C4-2B (cell line): ENCODE data around the gene CA5A.
A peak's percentile ranks its signal among the peaks of the same experiment; 100 is the strongest.
"Not testable (repeated sequence)": the region's sequence is repeated elsewhere in the genome, so short reads cannot be mapped to it uniquely, and the experiment has no call there.

ENCODE experiments used
- H3K27ac ChIP-seq: fragments of 450-650 bp; 2 replicates; pipeline ENCODE4 v1.5.1; 2017
- ZFX ChIP-seq: fragments of 450-650 bp; IDR thresholded peaks from 2 replicates; pipeline ENCODE4 v1.6.1; 2017
- TF ChIP-seq, protein P1 (sequence below): fragments of 450-650 bp; conservative IDR thresholded peaks from 2 replicates; pipeline ENCODE4 v1.5.1; 2017; ENCODE audit warnings: mild to moderate bottlenecking

CA5A gene

GRCh38 chr16:87869061-87869878 is 67.1 kb downstream of the CA5A start, which contains the start of gene SLC7A5:
SLC7A5 (minus strand) TSS chr16:87869507; CDS start chr16:87869422, 85 bp downstream.
- H3K27ac ChIP-seq: peak within 1 kb of the TSS; percentile 62

- peak overlapping the region; percentile 62 for H3K27ac ChIP-seq
Observed at GRCh38 chr16:87868254-87869029, 67.9 kb downstream of the CA5A start.

DNA sequence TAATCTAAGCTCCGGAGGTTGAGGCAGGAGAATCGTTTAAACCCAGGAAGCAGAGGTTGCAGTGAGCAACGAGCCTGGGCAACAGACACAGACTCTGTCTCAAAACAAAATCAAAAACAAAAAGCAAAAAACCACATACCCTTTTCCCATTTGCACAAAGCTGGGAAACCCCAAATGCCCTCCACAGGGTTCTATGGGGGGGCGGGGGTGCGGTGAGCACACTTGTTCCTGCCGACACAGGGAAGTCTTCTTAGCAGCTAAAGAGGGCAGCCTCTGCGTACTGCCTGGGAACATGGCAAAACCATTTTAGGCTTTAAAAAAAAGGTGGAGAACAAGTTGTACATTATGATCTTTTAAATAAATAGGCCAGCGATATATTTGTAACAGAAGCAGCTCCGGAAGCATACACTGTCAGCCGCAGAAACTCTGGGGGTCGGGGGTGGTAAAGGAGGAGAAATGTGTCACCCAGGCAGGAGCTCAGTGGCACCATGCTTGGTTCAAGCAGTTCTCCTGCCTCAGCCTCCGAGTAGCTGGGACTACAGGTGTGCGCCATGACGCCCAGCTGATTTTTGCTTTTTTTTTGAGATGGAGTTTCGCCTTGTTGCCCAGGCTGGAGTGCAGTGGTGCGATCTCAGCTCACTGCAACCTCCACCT is 70.3 kb downstream of the CA5A start:
- 0 out of 2 replicates have a peak overlapping the region, but pooled peaks have one; percentile 9 for H3K27ac ChIP-seq

DNA sequence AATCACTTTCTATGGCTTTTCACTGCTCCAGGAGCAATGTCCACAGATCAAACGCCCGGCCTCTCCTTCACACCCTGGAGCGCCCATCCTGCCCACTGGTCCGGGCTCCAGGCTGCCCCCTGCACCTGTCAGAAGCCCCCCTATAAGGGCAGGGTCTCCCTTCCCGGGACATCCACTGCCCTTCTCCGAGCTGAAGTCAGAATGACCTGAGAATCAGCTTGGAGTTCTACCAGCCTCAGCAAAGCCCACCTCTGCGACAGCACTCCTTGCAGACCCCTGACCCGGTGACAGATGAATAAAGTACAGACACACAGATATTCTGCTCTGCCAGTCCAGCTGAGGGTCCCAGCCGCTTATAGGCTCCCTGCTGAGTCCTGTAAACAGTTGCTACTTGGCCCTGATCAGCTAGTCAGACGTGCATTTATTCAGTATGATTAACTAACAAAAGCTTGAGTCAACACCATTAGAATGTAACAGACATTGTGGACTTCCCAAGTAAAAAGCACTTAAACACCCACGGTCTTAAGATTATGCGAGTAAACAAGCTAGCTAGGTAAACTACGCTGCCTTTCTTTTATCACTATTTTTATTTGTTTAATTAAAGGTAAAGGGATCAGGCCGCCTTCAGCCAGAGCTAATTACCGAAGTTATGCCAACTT is 71.9 kb downstream of the CA5A start:
- peak overlapping the region; percentile 68 for H3K27ac ChIP-seq

DNA sequence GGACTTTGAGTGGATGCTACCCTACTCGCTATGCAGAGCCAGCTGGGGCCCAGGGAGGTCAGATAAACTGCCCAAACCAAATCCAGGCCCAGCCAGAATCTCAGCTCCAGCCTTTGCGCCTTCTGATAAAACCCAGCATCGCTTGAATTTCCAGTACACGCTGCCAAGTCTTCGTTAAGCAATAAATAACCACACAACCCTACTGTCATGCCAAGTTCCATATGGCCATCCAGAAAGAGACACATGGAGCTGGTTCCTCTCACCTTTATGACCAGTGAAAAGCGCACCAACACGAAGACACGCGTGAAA is 73.0 kb downstream of the CA5A start:
- peak overlapping the region; percentile 68 for H3K27ac ChIP-seq

More for the DNA sequence above, 71.9 kb downstream of the CA5A start:
- TF ChIP-seq ZFX: no peak
- TF ChIP-seq, protein P1, sequence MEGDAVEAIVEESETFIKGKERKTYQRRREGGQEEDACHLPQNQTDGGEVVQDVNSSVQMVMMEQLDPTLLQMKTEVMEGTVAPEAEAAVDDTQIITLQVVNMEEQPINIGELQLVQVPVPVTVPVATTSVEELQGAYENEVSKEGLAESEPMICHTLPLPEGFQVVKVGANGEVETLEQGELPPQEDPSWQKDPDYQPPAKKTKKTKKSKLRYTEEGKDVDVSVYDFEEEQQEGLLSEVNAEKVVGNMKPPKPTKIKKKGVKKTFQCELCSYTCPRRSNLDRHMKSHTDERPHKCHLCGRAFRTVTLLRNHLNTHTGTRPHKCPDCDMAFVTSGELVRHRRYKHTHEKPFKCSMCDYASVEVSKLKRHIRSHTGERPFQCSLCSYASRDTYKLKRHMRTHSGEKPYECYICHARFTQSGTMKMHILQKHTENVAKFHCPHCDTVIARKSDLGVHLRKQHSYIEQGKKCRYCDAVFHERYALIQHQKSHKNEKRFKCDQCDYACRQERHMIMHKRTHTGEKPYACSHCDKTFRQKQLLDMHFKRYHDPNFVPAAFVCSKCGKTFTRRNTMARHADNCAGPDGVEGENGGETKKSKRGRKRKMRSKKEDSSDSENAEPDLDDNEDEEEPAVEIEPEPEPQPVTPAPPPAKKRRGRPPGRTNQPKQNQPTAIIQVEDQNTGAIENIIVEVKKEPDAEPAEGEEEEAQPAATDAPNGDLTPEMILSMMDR: no peak

DNA sequence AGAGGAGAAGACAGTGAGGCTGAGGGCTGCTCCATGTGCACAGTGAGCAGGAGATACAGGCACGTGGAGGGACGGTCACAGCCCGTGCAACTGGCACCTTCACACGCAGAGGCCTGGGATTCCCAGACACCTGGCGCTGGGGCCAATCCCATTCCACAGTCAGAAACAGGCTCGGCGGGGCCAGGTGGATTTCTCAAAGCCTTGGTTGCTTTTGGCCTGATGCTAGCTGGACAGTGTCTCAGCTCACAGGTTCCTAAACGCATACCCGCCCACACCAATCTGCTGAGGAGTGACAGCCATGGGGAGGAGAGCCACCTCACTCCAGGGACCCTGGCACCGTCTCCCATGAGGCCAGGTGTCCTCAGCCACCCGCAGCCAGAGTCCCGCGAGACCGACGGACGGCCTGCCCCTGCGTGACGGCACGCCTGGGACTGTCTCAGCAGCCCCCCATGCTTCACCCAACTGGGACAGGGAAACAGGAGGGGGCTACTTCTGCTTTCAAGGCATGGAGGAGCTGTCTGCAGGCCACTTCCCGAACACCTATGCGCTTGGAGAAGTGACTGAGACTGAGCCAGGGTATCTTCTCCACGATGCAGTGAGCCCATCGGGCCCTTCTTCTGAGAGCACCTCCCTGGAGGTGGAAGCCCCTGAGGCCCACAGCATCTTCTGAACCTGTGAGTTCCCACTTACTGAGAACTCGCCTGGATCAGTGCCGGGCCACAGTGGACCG is 73.6 kb downstream of the CA5A start:
- peak overlapping the region; percentile 68 for H3K27ac ChIP-seq

DNA sequence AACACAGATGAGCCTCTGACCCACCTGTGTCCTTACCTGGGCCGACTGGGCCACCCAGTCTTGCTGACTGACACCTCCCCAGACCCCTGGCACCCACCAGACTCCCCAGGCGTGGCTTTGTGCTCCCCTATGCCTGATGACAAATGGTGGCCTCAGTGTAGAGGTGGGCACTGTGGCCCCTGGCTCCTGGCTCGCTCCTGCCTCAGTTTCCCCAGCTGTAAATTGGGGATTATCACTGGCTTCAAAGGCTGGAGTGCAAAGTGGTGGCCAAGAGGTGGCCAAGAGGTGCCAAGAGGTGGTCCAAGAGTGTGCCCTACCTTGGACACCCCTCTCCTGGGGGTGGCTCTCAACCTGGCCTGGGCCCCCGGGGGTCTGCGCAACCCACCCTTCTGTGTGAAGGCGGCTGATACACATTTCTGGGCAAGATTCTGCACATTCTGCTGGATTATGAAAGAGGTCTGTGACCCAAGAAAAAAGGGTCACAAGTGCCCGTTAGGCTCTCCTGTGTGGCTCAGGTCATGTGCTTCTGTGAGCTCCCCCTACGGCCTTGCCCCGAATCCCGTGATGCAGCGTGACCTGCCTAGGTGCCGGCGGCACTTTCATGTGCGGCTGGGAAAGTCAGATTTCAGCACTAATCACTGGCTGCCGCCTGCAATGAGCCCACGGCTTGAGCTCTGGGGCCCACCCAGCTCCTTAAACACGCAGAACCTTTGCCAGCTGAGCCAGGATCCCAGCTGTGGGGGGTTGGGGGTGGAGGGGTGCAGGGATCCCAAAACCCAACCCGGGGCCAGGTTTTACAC is 74.8 kb downstream of the CA5A start:
- H3K27ac ChIP-seq: peak overlapping the region; percentile 68

- TF ChIP-seq, protein P1: no peak
- TF ChIP-seq ZFX: no peak
- no peak overlapping the region for H3K27ac ChIP-seq
Observed at GRCh38 chr16:87860553-87861299, 75.6 kb downstream of the CA5A start.

- H3K27ac ChIP-seq: not testable (repeated sequence)
Observed at GRCh38 chr16:87858151-87858993, 78.0 kb downstream of the CA5A start.
